Subcutaneous adipose tissue (tissue), 4 donors: ENCODE results near the gene PHF20. TPM values are rescaled to one million over a fixed set of nuclear protein-coding genes. Genes with fewer than 3 reads are reported as not detected.

Experiments used
- total RNA-seq, 4 donors: library from RNA; depleted of rRNA; stranded (reverse); fragments of >200 nt; gene quantifications; one replicate each; pipeline ENCODE4 v1.1.0, GENCODE V29; 2016
- TF ChIP-seq, protein P1 (sequence below): fragments of 450-650 bp; IDR thresholded peaks from one replicate; pipeline ENCODE4 v1.5.1; 2016; ENCODE audit warnings: low read depth, mild to moderate bottlenecking, control low read depth, antibody characterized with exemption, moderate library complexity

PHF20 gene
- total RNA-seq, 4 donors from 2014 or later, result 35.5 to 61.6 (median 44.5) TPM

DNA sequence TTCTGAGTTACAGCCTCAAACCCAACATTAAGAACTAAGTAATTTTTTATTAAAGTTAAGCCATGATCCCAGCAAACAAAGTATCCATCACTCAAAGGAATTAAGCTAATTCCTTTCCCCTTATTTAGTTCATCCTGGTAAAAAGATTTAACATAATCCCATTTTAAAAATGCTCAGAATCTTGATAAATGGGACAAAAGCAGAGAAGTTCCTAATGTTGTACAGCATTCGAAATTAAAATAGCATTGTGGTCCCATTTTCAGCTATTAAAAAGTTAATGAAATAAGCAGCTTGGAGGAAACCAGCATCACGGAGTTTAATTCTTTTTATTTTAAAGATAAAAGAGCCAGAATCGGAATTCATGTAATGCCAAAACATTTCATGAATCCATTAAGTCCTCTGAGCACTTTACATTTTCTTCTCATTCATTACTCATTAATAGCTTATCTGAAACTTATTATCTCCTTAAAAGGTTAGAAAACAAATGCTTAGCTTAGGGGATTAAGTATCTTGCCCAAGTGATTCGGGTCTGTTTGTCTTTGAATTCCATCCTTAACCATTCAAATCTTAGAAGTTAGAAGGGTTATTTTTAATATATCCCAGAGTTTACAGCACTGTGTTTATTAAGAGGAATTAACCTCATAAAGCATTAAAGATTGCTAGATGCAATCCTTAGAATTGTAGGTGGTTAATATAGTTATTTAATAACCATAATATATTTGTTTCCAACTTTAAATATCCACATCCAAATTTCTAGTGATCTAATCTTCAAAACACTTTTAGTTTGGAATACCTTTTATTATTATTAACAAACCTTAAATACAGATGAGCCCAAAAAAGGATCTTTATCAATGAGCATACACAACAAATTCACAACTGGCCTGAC is 41.0 kb upstream of the PHF20 start:
- TF ChIP-seq, protein P1, sequence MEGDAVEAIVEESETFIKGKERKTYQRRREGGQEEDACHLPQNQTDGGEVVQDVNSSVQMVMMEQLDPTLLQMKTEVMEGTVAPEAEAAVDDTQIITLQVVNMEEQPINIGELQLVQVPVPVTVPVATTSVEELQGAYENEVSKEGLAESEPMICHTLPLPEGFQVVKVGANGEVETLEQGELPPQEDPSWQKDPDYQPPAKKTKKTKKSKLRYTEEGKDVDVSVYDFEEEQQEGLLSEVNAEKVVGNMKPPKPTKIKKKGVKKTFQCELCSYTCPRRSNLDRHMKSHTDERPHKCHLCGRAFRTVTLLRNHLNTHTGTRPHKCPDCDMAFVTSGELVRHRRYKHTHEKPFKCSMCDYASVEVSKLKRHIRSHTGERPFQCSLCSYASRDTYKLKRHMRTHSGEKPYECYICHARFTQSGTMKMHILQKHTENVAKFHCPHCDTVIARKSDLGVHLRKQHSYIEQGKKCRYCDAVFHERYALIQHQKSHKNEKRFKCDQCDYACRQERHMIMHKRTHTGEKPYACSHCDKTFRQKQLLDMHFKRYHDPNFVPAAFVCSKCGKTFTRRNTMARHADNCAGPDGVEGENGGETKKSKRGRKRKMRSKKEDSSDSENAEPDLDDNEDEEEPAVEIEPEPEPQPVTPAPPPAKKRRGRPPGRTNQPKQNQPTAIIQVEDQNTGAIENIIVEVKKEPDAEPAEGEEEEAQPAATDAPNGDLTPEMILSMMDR, result no peak

DNA sequence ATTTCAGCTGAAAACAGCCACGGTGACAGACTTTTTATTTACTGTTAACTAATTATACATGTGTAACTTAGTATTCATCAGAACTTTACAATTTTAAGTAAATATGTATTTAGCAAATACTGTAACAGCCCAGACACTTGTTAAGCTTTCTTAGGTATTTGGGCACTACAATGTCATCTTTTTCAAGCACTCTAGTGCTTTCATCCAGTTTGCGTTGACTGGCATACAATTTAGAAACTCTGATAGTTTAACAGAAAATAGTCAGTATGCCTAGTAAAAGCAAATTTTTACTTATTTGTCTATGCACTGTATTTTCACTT is 40.4 kb upstream of the PHF20 start:
- TF ChIP-seq, protein P1, result no peak

DNA sequence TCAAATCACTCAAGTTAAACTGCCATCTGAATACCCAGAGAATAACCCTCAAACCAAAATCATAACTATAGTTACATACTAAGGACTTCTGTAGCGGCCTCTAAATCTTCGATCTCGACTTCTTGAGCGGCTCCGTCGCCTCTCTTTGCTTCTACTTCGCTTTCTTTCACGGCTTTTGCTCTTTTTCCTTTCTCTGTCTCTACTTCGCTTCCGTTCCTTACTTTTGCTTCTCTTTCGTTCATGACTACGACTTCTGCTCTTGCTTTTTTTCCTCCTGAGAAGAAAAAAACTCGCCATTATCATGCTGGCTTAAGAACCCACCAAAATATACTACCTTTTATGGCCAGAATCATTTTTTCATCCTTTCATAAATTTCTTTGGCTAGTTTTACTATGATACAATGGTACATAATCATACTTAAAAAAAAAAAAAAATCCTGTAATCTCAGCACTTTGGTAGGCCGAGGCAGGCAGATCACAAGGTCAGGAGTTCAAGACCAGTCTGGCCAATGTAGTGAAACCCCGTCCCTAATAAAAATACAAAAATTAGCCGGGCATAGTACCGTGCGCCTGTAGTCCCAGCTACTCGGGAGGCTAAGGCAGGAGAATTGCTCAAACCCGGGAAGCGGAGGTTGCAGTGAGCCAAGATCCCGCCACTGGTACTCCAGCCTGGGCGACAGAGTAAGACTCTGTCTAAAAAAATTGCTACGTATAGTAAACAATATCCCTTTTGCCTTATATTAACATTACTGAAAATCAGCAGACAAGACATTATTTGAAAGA is 39.8 kb upstream of the PHF20 start:
- TF ChIP-seq, protein P1, result no peak

DNA sequence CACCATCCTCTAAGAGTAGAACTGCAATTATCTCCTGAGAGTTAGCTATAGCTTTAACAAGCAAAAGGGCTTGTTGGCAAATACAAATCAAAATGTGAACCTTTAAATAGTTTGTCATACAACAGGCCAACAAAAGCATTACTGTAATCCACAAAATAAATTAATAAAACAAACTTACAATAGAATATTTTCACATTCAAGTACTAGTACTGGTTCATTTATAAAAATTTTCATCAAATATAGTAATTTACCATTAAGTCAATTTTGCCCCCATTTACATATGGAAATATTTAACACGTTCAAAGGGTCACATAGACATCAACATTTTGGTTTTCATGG is 39.2 kb upstream of the PHF20 start:
- TF ChIP-seq, protein P1, result no peak

DNA sequence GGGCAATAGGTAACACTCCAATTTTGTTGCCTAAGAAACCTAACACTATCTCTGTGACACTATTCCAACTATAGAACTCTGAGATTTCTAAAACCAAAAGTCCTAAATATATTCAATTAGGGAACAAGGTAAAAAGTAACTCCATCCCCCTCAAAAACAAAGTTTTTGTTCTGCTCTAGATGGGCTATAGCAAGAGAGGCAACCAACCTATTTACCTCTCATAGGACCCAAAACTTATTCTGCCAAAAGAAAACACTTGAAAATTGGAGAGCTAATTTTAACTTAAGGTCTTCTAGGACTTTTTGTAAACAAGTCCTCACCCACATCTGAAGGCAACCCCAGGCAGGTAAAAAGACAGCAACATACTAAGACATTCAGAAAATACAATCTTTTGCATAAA is 37.4 kb upstream of the PHF20 start:
- TF ChIP-seq, protein P1, result no peak

DNA sequence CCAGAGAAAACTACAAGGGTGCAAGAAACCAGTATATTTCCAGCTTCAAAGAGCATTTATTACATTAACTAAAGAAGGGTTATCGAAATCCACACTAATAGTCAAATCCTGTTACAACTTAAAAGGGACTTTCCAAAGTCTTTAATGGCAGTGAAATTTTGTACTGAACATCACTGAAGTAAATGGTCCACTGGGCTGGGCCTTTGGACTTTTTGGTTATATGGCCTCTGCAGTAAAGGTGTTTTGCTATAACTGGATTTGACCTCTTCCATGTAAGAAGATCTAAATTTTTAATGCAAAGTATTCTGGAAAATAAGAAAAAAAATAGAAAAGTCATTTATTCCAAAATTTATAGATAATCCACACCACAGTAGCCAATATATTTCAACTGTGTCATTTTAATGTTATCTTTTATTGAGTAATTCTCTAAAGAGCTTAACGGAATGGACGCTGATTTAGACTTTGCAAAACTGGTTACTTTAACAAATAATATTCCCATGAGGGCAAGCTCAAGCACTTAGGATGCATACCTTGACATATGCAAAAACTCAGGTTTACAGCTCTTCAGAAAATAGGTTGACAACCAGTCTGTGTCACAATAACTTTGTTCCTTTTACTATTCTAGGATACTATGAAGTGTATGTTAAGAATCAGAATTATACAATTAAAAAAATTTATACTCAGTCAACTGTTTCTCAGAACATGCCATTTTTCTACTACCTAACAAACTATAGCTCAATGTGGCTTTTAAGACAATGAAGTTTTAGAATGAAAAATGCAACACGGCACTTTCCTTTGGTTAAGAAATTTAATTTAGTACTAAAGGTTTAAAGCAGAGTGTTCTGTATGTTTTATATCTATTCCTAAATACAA is 36.8 kb upstream of the PHF20 start:
- TF ChIP-seq, protein P1, result no peak
